Hepatocyte (in vitro differentiated cells): ENCODE measurements around the gene ALDOB.

Experiments used
- EZH2 ChIP-seq: fragments of 200-600 bp; sonication (generic); IDR thresholded peaks from 2 replicates; pipeline ENCODE4 v1.6.1; 2016; ENCODE audit warnings: antibody characterized with exemption, mild to moderate bottlenecking, borderline replicate concordance
- EZH2phosphoT487 ChIP-seq: fragments of 200-600 bp; sonication (generic); IDR thresholded peaks from one replicate; pipeline ENCODE4 v1.6.1; 2018; ENCODE audit warnings: antibody characterized with exemption, mild to moderate bottlenecking, low read depth, moderate library complexity; ENCODE audit not compliant: unreplicated experiment, severe bottlenecking
- TF ChIP-seq, protein P1 (sequence below): fragments of 200-600 bp; sonication (generic); IDR thresholded peaks from 2 replicates; pipeline ENCODE4 v1.5.1; 2016; ENCODE audit warnings: antibody characterized with exemption, mild to moderate bottlenecking; ENCODE audit not compliant: poor library complexity

DNA sequence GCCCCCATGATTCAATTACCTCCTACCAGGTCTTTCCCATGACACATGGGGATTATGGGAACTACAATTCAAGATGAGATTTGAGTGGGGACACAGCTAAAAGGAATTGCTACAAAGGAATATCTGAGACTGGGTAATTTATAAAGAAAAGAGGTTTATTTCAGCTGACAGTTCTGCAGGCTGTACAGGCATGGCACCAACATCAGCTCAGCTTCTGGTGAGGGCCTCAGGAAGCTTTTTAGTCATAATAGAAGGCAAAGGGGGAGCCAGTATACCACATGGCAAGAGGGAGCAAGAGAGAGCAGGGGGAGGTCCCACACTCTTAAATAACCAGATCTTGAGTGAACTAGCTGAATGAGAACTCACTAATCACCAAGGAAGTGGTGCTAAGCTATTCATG lies 11.2 kb upstream of the ALDOB start:
- TF ChIP-seq, protein P1, sequence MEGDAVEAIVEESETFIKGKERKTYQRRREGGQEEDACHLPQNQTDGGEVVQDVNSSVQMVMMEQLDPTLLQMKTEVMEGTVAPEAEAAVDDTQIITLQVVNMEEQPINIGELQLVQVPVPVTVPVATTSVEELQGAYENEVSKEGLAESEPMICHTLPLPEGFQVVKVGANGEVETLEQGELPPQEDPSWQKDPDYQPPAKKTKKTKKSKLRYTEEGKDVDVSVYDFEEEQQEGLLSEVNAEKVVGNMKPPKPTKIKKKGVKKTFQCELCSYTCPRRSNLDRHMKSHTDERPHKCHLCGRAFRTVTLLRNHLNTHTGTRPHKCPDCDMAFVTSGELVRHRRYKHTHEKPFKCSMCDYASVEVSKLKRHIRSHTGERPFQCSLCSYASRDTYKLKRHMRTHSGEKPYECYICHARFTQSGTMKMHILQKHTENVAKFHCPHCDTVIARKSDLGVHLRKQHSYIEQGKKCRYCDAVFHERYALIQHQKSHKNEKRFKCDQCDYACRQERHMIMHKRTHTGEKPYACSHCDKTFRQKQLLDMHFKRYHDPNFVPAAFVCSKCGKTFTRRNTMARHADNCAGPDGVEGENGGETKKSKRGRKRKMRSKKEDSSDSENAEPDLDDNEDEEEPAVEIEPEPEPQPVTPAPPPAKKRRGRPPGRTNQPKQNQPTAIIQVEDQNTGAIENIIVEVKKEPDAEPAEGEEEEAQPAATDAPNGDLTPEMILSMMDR = no peak
- no peak for TF ChIP-seq EZH2
- TF ChIP-seq EZH2phosphoT487 = no peak
